A549 (cell line): Measurements from ENCODE around the gene PLCB2. TPM values are rescaled to one million over a fixed set of nuclear protein-coding genes. Genes with fewer than 3 reads are reported as not detected.

Source experiments
- ATAC-seq, 2 experiments: fragments of 200-7000 bp in 1 of 2; fragments of >200 bp in 1 of 2; cut with Nextera tagmentation in 1 of 2; cut with Tn5 transposase in 1 of 2; 3 replicates each; pipeline versions ENCODE4 v1.8.0 to v1.9.1; 2018 to 2020; ENCODE audit warnings: mild to moderate bottlenecking in 1 of 2, moderate library complexity in 1 of 2
- CTCF ChIA-PET: fragments of 300-600 bp; sonication (Branson Sonifier 250); formaldehyde crosslinking; extraction: SDS; loops from one replicate; lab custom pipeline; 2021; ENCODE audit warnings: antibody characterized with exemption, inconsistent platforms; lab: Yijun Ruan, JAX
- POLR2A ChIA-PET: fragments of 350-600 bp; formaldehyde crosslinking; extraction: SDS; loops from one replicate; lab custom pipeline; 2021; ENCODE audit warnings: antibody characterized with exemption, inconsistent platforms; lab: Yijun Ruan, JAX
- DNase-seq, 2 experiments: peaks; one replicate each; pipeline versions ENCODE4 v3.0.0 to v3.0.0-alpha.2; 2011 to 2016; ENCODE audit warnings: low read depth in 1 of 2, low spot score in 1 of 2
- FAIRE-seq: peaks from 2 replicates; lab custom pipeline; 2011; peaks lifted over from hg19 to GRCh38; lab: Jason Lieb, UNC
- H3K27ac ChIP-seq, 2 experiments: fragments of >200 bp; sonication (Bioruptor Twin); formaldehyde crosslinking; 3 replicates each; pipeline ENCODE4 v1.5.1; 2016 to 2017
- H3K4me1 ChIP-seq: fragments of >200 bp; sonication (Bioruptor Twin); formaldehyde crosslinking; 3 replicates; pipeline ENCODE4 v1.6.1; 2016
- H3K4me2 ChIP-seq: fragments of >200 bp; sonication (Bioruptor Twin); formaldehyde crosslinking; 3 replicates; pipeline ENCODE4 v1.6.1; 2016
- H3K4me3 ChIP-seq: fragments of >200 bp; sonication (Bioruptor Twin); formaldehyde crosslinking; 3 replicates; pipeline ENCODE4 v1.5.1; 2016
- H3K9me3 ChIP-seq: fragments of >200 bp; sonication (Bioruptor Twin); formaldehyde crosslinking; 3 replicates; pipeline ENCODE4 v1.6.1; 2016
- ATOH8 ChIP-seq: fragments of 250-450 bp; sonication (Bioruptor Pico); IDR thresholded peaks from 2 replicates; pipeline ENCODE4 v1.5.0; 2020; ENCODE audit warnings: low read depth, mild to moderate bottlenecking, moderate library complexity
- CBX8 ChIP-seq: fragments of 200-600 bp; sonication (generic); IDR thresholded peaks from 2 replicates; pipeline ENCODE4 v1.6.1; 2016
- CEBPB ChIP-seq, 2 experiments: fragments of >200 bp in 1 of 2; sonication (Bioruptor Twin) in 1 of 2; formaldehyde crosslinking in 1 of 2; IDR thresholded peaks; 2 replicates each; pipeline ENCODE4 v1.6.1; 2012 to 2016
- EP300 ChIP-seq, 2 experiments: fragments of >200 bp; sonication (Bioruptor Twin); formaldehyde crosslinking; IDR thresholded peaks; 2 replicates in 1 of 2; 3 replicates in 1 of 2; pipeline ENCODE4 v1.6.1; 2016 to 2017
- ESRRA ChIP-seq: fragments of 150-350 bp; IDR thresholded peaks from 2 replicates; pipeline ENCODE4 v1.6.1; 2014; ENCODE audit warnings: mild to moderate bottlenecking, low read length, borderline replicate concordance
- GATA3 ChIP-seq: IDR thresholded peaks from 2 replicates; pipeline ENCODE4 v1.6.1; 2012; ENCODE audit warnings: borderline replicate concordance
- HEYL ChIP-seq: fragments of 250-450 bp; sonication (Bioruptor Pico); IDR thresholded peaks from 2 replicates; pipeline ENCODE4 v1.8.0; 2021; ENCODE audit warnings: mild to moderate bottlenecking, moderate library complexity
- JUN ChIP-seq, 2 experiments: fragments of >200 bp; sonication (Bioruptor Twin); formaldehyde crosslinking; IDR thresholded peaks; 2 replicates in 1 of 2; 3 replicates in 1 of 2; pipeline ENCODE4 v1.6.1; 2016 to 2017
- JUNB ChIP-seq: fragments of >200 bp; sonication (Bioruptor Twin); formaldehyde crosslinking; IDR thresholded peaks from 2 replicates; pipeline ENCODE4 v1.6.1; 2016
- KDM1A ChIP-seq: fragments of 200-600 bp; sonication (generic); IDR thresholded peaks from 2 replicates; pipeline ENCODE4 v1.6.1; 2016; ENCODE audit warnings: low read depth, mild to moderate bottlenecking
- KDM5A ChIP-seq: fragments of 200-600 bp; sonication (generic); IDR thresholded peaks from 2 replicates; pipeline ENCODE4 v1.6.1; 2016; ENCODE audit warnings: antibody characterized with exemption, mild to moderate bottlenecking
- NPAS2 ChIP-seq: fragments of 250-450 bp; sonication (Bioruptor Pico); IDR thresholded peaks from 2 replicates; pipeline ENCODE4 v1.8.0; 2022; ENCODE audit warnings: mild to moderate bottlenecking, moderate library complexity, borderline replicate concordance
- RARB ChIP-seq: fragments of 250-450 bp; sonication (Bioruptor Pico); IDR thresholded peaks from 2 replicates; pipeline ENCODE4 v1.8.0; 2021; ENCODE audit warnings: mild to moderate bottlenecking, moderate library complexity
- RNF2 ChIP-seq: fragments of 200-600 bp; sonication (generic); IDR thresholded peaks from 2 replicates; pipeline ENCODE4 v1.6.1; 2016; ENCODE audit warnings: low read depth, mild to moderate bottlenecking, antibody characterized with exemption, moderate library complexity, borderline replicate concordance
- ZSCAN20 ChIP-seq: fragments of 250-450 bp; sonication (Bioruptor Pico); IDR thresholded peaks from 2 replicates; pipeline ENCODE4 v1.8.0; 2022; ENCODE audit warnings: mild to moderate bottlenecking, moderate library complexity
- WGBS: methylation state at CpG from one replicate; pipeline ENCODE4 v1.1.6; 2017; ENCODE audit errors: missing lambda C conversion rate; 5-methylcytosine and 5-hydroxymethylcytosine counted together
- polyA plus RNA-seq, 4 experiments: library from polyadenylated mRNA; depleted of rRNA in 3 of 4; stranded (reverse); fragments of >200 nt; fragmentation: RNase III in 1 of 4; extraction: RNeasy Plus Mini Kit Qiagen cat#74134 plus additional on column Dnase treatment in 1 of 4; gene quantifications; 2 replicates in 3 of 4; 3 replicates in 1 of 4; pipeline ENCODE4 v1.2.3, GENCODE V29; 2011 to 2017
- TF ChIP-seq, protein P1 (sequence below): IDR thresholded peaks from 2 replicates; pipeline ENCODE4 v1.6.1; 2012; ENCODE audit warnings: low read depth, borderline replicate concordance
- TF ChIP-seq, protein P2 (sequence below): IDR thresholded peaks from 2 replicates; pipeline ENCODE4 v1.6.1; 2012
- TF ChIP-seq, protein P3 (sequence below): fragments of 450-650 bp; IDR thresholded peaks from 2 replicates; pipeline ENCODE4 v1.6.1; 2014; ENCODE audit warnings: antibody characterized with exemption

Gene PLCB2
- polyA plus RNA-seq, 2 of the 4 experiments (the other 2 are of a cell fraction): 0.30 to 0.49 TPM

DNA sequence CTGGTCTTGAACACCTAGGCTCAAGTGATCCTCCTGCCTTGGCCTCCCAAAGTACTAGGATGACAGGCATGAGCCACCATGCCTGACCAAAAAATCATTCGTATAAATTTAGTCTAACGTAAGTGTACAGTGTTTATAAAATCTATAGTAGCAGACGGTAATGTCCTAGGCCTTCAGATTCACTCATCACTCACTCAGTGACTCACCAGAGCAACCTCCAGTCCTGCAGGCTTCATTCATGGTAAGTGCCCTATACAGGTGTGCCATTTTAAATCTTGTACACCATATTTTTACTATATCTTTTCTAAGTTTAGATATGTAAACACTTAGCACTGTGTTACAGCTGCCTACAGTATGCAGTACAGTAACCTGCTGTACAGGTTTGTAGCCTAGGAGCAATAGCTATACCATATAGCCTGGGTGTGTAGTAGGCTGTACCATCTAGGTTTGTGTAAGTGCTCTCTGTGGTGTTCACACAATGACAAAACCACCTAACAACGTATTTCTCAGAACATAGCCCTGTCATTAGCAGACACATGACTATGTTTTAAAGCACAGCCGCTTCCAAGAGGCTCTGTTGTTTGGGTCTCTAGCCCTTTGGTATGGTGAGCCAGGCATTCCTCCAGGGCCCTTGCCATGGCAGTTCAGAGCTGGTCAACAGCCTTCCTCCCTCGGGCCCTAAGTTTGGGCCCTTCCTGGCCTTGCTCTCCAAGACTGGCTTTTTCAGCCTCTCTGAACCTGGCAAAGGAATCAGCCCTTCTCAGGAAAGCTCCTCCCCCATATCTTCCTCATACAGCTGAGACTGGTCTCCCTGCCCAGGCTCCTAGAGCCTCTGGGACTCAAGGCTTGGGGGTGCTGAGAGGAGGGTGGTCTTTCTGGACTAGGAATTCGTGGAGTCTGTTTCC, 34.9 kb upstream of the PLCB2 start:
- POLR2A ChIA-PET: no interaction called here
- Histone ChIP-seq H3K4me1 (peaks cover 64% of the 10 kb centered on the region), H3K4me2 (no peak overlapping the region), H3K4me3 (no peak overlapping the region), H3K9me3 (no peaks in the 10 kb centered on the region), H3K27ac (peak overlapping the region in 1 of 2 experiments; percentile 71; a peak in 4 of 6 replicates)
- WGBS: 34% methylated on average over 5 of the region's 7 CpGs
- CTCF ChIA-PET: interaction anchor here (0.7 to 10.2 kb wide), 17 partner anchors 8 to 125 kb away, joined by 3 to 139 read pairs (median 9); partner anchors contain the start of genes DISP2, INAFM2 and PLCB2
- no peak for TF ChIP-seq HEYL (CRISPR knock-in tag)
- TF ChIP-seq JUNB: no peak
- TF ChIP-seq RARB (CRISPR knock-in tag): no peak
- no peak for TF ChIP-seq ZSCAN20 (CRISPR knock-in tag)
- no peak for TF ChIP-seq RNF2
- no peak for TF ChIP-seq KDM1A
- no peak for TF ChIP-seq ATOH8 (CRISPR knock-in tag)
- TF ChIP-seq NPAS2: no peak
- TF ChIP-seq, protein P1, sequence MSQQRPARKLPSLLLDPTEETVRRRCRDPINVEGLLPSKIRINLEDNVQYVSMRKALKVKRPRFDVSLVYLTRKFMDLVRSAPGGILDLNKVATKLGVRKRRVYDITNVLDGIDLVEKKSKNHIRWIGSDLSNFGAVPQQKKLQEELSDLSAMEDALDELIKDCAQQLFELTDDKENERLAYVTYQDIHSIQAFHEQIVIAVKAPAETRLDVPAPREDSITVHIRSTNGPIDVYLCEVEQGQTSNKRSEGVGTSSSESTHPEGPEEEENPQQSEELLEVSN: no peak
- no peak for TF ChIP-seq ESRRA
- TF ChIP-seq EP300 (IDR thresholded peaks at IDR 0.05): no peak
- TF ChIP-seq KDM5A: no peak
- TF ChIP-seq, protein P2, sequence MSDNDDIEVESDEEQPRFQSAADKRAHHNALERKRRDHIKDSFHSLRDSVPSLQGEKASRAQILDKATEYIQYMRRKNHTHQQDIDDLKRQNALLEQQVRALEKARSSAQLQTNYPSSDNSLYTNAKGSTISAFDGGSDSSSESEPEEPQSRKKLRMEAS: no peak
- TF ChIP-seq, protein P3, sequence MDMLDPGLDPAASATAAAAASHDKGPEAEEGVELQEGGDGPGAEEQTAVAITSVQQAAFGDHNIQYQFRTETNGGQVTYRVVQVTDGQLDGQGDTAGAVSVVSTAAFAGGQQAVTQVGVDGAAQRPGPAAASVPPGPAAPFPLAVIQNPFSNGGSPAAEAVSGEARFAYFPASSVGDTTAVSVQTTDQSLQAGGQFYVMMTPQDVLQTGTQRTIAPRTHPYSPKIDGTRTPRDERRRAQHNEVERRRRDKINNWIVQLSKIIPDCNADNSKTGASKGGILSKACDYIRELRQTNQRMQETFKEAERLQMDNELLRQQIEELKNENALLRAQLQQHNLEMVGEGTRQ: no peak
- no peak for ATAC-seq
- FAIRE-seq: no peak
- no peak for DNase-seq

DNA sequence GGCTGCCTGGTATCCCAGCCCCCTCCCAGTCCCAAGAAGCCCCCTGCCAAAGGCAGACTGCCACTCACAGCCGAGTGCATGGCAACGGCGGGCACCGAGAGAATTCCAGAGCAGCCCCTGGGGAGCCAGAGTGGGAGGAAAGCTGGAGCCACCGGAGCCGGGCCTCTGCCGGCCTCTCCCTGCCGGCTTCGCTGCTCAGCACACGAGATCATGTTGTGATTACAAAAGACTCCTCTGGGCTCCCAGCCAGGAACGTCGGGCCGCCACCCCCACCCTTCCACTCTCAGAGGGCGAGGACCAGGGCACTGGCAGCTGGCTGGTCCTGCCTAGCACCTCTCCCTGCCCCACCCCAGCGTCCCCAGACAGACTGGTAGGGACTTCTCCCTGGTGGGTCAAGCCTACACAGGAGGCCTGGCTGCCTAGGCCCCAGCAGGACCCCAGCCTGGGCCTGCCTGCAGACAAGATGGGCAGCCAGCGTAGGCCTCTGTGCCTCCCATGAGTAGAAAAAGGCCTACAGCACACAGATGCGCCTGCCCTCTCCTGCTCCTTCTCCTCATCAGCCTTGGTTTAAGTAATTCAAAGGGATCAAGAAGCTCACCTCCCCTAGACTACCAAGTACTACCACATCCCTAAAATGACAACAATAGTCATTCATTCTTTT, 33.1 kb upstream of the PLCB2 start, which contains the start of gene CCDC9B:
Gene CCDC9B, minus strand, starts transcription at position 200 of the 661 bp plus-strand sequence. Its CDS starts 120 bp downstream, at position 80.
- Histone ChIP-seq H3K27ac (peak within 1 kb of the TSS; percentile 94 to 96), H3K4me2 (peak within 1 kb of the TSS; percentile 79), H3K4me3 (peak within 1 kb of the TSS; percentile 47), H3K9me3 (no peaks in the 10 kb centered on the region), H3K4me1 (peaks cover 56% of the 10 kb centered on the region)
- DNase-seq: peak; percentile 69
- 32% methylated on average over 6 of the region's 17 CpGs for WGBS
- peak; percentile 54 to 68 for ATAC-seq
- CTCF ChIA-PET: interaction anchor here (1.3 to 10.2 kb wide), 10 partner anchors 12 to 82 kb away, joined by 3 to 139 read pairs (median 30); partner anchors contain the start of genes INAFM2 and PHGR1
- POLR2A ChIA-PET: interaction anchor here (1.5 to 1.8 kb wide), 2 partner anchors 12 to 18 kb away, joined by 5 to 20 read pairs; partner anchors contain the start of gene INAFM2
- TF ChIP-seq JUN (IDR thresholded peaks at IDR 0.05): peak in 1 of 2 experiments; percentile 27; a peak in 1 of 5 replicates
- TF ChIP-seq, protein P2: peak; percentile 53; the same call in 1 of the 2 replicates
- peak; percentile 34 to 66; a peak in 3 of 4 replicates for TF ChIP-seq CEBPB (IDR thresholded peaks at IDR 0.05)
- no peak; the same call in 1 of the 2 replicates for TF ChIP-seq GATA3
- no peak for TF ChIP-seq CBX8
- FAIRE-seq: no peak
